ENCODE data around the gene CERS1.

GRCh38 chr19:18900700-18901481, 4.9 kb upstream of the CERS1 start:
- TF ChIP-seq CTCF (IDR thresholded peaks at IDR 0.05): no peak
- no peak for TF ChIP-seq POLR2AphosphoS5 (IDR thresholded peaks at IDR 0.05)
- no peak for TF ChIP-seq POLR2A (IDR thresholded peaks at IDR 0.05)
